Esophagus muscularis mucosa (tissue), 4 donors: ENCODE measurements around the gene MUC21. TPM values are rescaled to one million over a fixed set of nuclear protein-coding genes. Genes with fewer than 3 reads are reported as not detected.

Source experiments
- DNase-seq: peaks from one replicate; pipeline ENCODE4 v3.0.0-alpha.2; 2017; ENCODE audit errors: extremely low spot score
- H3K27ac ChIP-seq, 4 donors: fragments of 200-600 bp; sonication (generic); replicated peaks in 1 of 4; 1 replicate in 3 of 4; 2 replicates in 1 of 4; pipeline ENCODE4 v1.5.1; 2016 to 2019; ENCODE audit warnings: mild to moderate bottlenecking in 1 of 4
- H3K27me3 ChIP-seq, 4 donors: fragments of 200-600 bp; sonication (generic); one replicate each; pipeline versions ENCODE4 v1.5.1 to v1.6.0; 2016 to 2019
- H3K36me3 ChIP-seq, 4 donors: fragments of 200-600 bp; sonication (generic); one replicate each; pipeline ENCODE4 v1.5.1; 2016 to 2019
- H3K4me1 ChIP-seq, 4 donors: fragments of 200-600 bp; sonication (generic); one replicate each; pipeline ENCODE4 v1.5.1; 2016 to 2019
- H3K4me3 ChIP-seq, 4 donors: fragments of 200-600 bp; sonication (generic); 1 replicate in 2 of 4; 2 replicates in 2 of 4; pipeline ENCODE4 v1.5.1; 2016 to 2019; ENCODE audit warnings: mild to moderate bottlenecking in 4 of 4, moderate library complexity in 1 of 4
- H3K9me3 ChIP-seq, 4 donors: fragments of 200-600 bp; sonication (generic); 1 replicate in 3 of 4; 2 replicates in 1 of 4; pipeline ENCODE4 v1.5.1; 2016 to 2019
- CTCF ChIP-seq, 3 experiments: fragments of 200-600 bp in 2 of 3; fragments of 450-650 bp in 1 of 3; sonication (generic) in 2 of 3; IDR thresholded peaks; one replicate each; pipeline ENCODE4 v1.5.1; 2017 to 2019; ENCODE audit warnings: antibody characterized with exemption in 3 of 3, mild to moderate bottlenecking in 2 of 3, moderate library complexity in 1 of 3
- EP300 ChIP-seq: sonication (generic); formaldehyde crosslinking; IDR thresholded peaks from one replicate; pipeline ENCODE4 v1.6.1; 2017; ENCODE audit warnings: antibody characterized with exemption
- POLR2A ChIP-seq: fragments of 450-650 bp; IDR thresholded peaks from one replicate; pipeline ENCODE4 v1.6.1; 2017; ENCODE audit warnings: antibody characterized with exemption, moderate library complexity, mild to moderate bottlenecking, low read depth
- POLR2AphosphoS5 ChIP-seq, 2 donors: sonication (generic); formaldehyde crosslinking; IDR thresholded peaks; one replicate each; pipeline ENCODE4 v1.6.1; 2017; ENCODE audit warnings: antibody characterized with exemption in 2 of 2
- WGBS: methylation state at CpG from one replicate; pipeline ENCODE4 v1.1.5; 2018; 5-methylcytosine and 5-hydroxymethylcytosine counted together
- intact Hi-C: fragments of 100-400 bp; cut with DNase I; formaldehyde crosslinking; loops from one replicate; pipeline ENCODE4 v1.15.1; 2023
- total RNA-seq, 4 donors: library from RNA; depleted of rRNA; stranded (reverse); fragments of >200 nt; gene quantifications; one replicate each; pipeline versions ENCODE4 v1.1.0 to v1.2.1, GENCODE V29; 2016

Gene MUC21
- total RNA-seq, 4 donors from 2014 or later = 2.1 TPM; not detected in 3

DNA sequence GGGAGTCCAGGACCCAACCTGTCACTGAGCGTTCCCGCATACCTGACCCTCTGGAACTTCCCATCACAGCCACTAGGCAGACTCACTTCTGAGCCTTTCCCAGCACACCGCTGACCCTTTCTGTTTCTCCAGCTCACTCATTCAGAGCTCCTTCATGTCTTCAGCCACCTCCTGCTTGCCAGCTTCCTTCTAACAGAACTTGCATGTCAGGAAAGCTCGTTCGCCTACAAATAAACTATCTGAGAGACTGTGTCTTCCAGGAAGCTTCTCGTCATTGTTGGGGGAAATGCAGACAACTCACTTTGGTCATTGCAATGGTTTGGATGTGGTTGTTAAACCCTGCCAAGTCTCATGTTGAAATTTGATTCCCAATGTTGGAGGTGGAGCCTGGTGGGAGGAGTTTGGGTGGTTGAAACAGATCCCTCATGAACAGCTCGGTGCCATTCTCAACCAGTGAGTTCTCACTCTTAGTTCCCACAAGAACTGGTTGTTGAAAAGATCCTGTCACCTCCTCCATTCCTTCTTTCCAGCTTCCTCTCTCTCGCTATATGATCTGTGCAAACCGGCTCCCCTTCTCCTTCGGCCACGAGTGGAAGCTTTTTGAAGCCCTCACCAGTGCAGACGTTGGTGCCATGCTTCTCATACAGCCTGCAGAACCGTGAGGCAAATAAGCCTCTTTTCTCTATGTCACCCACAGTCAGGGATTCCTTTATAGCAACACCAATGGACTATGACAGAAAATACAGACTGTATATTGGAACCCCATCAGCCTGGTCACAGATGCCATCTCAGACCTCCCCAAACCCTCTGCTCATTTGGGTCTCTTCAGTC is 1.4 kb upstream of the MUC21 start:
- no peak for DNase-seq
- Histone ChIP-seq H3K9me3 (no peaks in the 10 kb centered on the region), H3K4me3 (peak overlapping the region in 1 of 4 donors; percentile 7), H3K27ac (no peak overlapping the region), H3K4me1 (peaks cover 0 to 11% (median 5%) of the 10 kb centered on the region in 4 donors), H3K36me3 (no peaks in the 10 kb centered on the region), H3K27me3 (peaks cover 0 to 41% (median 0%) of the 10 kb centered on the region in 4 donors)
- TF ChIP-seq CTCF (IDR thresholded peaks at IDR 0.05) (no peak), POLR2AphosphoS5 (IDR thresholded peaks at IDR 0.05) (no peak), POLR2A (no peak)
- WGBS = 24% methylated on average over 13 of the region's 13 CpGs
- intact Hi-C loops = no loop called here

DNA sequence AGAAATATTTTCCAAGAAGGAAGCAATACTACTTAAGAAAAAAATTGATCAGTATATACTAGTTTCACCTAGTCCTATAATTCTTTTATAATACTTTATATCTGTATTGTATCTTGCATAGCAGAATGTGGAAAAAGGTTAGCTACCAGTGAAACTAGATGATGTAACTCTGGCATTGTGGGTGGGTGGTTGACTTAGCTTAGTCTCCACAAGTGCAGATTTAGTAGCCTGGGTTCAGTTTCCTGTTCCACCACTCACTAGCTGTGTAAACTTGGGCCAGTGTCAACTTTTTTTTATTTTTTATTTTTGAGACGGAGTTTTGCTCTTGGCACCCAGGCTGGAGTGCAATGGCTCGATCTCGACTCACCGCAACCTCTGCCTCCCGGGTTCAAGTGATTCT is 2.0 kb downstream of the MUC21 start:
- H3K27ac ChIP-seq = no peak overlapping the region
- 88% methylated on average over 5 of the region's 5 CpGs for WGBS
- intact Hi-C loops = no loop called here

DNA sequence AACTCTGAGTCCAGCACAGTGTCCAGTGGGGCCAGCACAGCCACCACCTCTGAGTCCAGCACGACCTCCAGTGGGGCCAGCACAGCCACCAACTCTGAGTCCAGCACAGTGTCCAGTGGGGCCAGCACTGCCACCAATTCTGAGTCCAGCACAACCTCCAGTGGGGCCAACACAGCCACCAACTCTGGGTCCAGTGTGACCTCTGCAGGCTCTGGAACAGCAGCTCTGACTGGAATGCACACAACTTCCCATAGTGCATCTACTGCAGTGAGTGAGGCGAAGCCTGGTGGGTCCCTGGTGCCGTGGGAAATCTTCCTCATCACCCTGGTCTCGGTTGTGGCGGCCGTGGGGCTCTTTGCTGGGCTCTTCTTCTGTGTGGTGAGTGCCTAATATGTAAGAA is 3.8 kb downstream of the MUC21 start:
- Histone ChIP-seq H3K27ac (no peak overlapping the region), H3K9me3 (no peaks in the 10 kb centered on the region), H3K36me3 (no peaks in the 10 kb centered on the region), H3K27me3 (peaks cover 0 to 47% (median 0%) of the 10 kb centered on the region in 4 donors), H3K4me3 (no peak overlapping the region), H3K4me1 (peaks cover 0 to 9% (median 2%) of the 10 kb centered on the region in 4 donors)
- no peak for TF ChIP-seq EP300
- no peak for TF ChIP-seq CTCF (IDR thresholded peaks at IDR 0.05)
- TF ChIP-seq POLR2A = no peak
- TF ChIP-seq POLR2AphosphoS5 (IDR thresholded peaks at IDR 0.05) = no peak
- no peak for DNase-seq
- 75% methylated on average over 5 of the region's 6 CpGs for WGBS
- intact Hi-C loops = no loop called here

More for the DNA sequence above, 2.0 kb downstream of the MUC21 start:
- H3K4me1 ChIP-seq = peaks cover 0 to 13% (median 5%) of the 10 kb centered on the region in 4 donors
- H3K27me3 ChIP-seq = peaks cover 0 to 54% (median 0%) of the 10 kb centered on the region in 4 donors
- H3K36me3 ChIP-seq = no peaks in the 10 kb centered on the region
- TF ChIP-seq EP300 (no peak), POLR2AphosphoS5 (IDR thresholded peaks at IDR 0.05) (no peak), POLR2A (no peak), CTCF (IDR thresholded peaks at IDR 0.05) (no peak)
- H3K4me3 ChIP-seq = no peak overlapping the region
- no peak for DNase-seq
- no peaks in the 10 kb centered on the region for H3K9me3 ChIP-seq

DNA sequence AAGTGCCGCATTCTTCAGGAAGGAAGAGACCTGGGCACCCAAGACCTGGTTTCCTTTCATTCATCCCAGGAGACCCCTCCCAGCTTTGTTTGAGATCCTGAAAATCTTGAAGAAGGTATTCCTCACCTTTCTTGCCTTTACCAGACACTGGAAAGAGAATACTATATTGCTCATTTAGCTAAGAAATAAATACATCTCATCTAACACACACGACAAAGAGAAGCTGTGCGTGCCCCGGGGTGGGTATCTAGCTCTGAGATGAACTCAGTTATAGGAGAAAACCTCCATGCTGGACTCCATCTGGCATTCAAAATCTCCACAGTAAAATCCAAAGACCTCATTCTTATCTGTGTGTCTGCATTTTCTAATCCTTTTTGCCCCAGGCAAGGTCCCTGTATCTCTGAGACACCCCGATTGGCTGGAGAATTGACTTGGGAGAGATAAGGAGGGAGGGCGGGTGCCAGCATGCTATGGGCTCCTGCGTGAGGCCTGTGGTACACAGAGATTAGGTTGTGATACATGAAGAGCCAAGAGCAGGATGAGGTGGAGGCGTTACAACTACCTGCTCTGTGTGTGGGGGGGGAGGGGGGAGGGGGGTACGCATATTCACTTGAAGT is 4.8 kb downstream of the MUC21 start:
- WGBS = 83% methylated on average over 9 of the region's 9 CpGs
- no peak for DNase-seq
- H3K36me3 ChIP-seq = no peaks in the 10 kb centered on the region
- no peaks in the 10 kb centered on the region for H3K9me3 ChIP-seq
- no peak for TF ChIP-seq POLR2AphosphoS5 (IDR thresholded peaks at IDR 0.05)
- no peak for TF ChIP-seq CTCF (IDR thresholded peaks at IDR 0.05)
- no peak for TF ChIP-seq POLR2A
- no peak for TF ChIP-seq EP300
- H3K27me3 ChIP-seq = peaks cover 0 to 42% (median 0%) of the 10 kb centered on the region in 4 donors
- H3K4me3 ChIP-seq = no peak overlapping the region
- intact Hi-C loops = no loop called here
- H3K27ac ChIP-seq = no peak overlapping the region
- H3K4me1 ChIP-seq = peaks cover 0 to 5% (median 0%) of the 10 kb centered on the region in 4 donors
